ENCODE measurements around the gene RIC3.

DNA sequence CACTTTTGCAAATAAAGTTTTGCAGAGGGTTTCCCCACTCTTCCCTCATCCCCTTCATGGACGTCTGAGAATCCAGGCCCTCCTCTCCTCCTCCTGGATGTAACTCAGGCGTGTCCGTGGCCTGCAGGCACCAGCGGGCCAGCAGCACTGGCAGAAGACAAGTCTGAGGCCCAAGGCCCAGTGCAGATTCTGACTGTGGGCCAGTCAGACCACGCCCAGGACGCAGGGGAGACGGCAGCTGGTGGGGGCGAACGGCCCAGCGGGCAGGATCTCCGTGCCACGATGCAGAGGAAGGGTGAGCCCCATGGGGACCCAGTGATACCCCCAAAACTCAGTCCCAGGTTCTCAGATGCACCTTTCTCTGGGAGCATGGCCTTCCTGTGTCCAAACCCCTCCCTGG lies 73.5 kb downstream of the RIC3 start:
- TF ChIP-seq, protein P1, sequence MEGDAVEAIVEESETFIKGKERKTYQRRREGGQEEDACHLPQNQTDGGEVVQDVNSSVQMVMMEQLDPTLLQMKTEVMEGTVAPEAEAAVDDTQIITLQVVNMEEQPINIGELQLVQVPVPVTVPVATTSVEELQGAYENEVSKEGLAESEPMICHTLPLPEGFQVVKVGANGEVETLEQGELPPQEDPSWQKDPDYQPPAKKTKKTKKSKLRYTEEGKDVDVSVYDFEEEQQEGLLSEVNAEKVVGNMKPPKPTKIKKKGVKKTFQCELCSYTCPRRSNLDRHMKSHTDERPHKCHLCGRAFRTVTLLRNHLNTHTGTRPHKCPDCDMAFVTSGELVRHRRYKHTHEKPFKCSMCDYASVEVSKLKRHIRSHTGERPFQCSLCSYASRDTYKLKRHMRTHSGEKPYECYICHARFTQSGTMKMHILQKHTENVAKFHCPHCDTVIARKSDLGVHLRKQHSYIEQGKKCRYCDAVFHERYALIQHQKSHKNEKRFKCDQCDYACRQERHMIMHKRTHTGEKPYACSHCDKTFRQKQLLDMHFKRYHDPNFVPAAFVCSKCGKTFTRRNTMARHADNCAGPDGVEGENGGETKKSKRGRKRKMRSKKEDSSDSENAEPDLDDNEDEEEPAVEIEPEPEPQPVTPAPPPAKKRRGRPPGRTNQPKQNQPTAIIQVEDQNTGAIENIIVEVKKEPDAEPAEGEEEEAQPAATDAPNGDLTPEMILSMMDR (IDR thresholded peaks at IDR 0.05; ENCODE audit: low read depth, low read length), result no peak
- TF ChIP-seq, protein P2, sequence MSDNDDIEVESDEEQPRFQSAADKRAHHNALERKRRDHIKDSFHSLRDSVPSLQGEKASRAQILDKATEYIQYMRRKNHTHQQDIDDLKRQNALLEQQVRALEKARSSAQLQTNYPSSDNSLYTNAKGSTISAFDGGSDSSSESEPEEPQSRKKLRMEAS (IDR thresholded peaks at IDR 0.05; ENCODE audit: low read depth, low read length), result no peak
- no peak for TF ChIP-seq POLR2A (IDR thresholded peaks at IDR 0.05; ENCODE audit: extremely low read depth, insufficient read length)
- TF ChIP-seq MYC (IDR thresholded peaks at IDR 0.05; ENCODE audit: low read depth, low read length), result no peak

All from NB4 (cell line).